HG03469 (cell line): ENCODE measurements around the gene ALK.

Experiments used
- ATAC-seq: cut with Tn5 transposase; IDR thresholded peaks from one replicate; pipeline ENCODE4 v1.9.1; 2021; ENCODE audit warnings: mild to moderate bottlenecking, moderate library complexity, moderate number of reproducible peaks; ENCODE audit not compliant: unreplicated experiment

ALK gene

GRCh38 chr2:29388071-29388470, 533.3 kb downstream of the ALK start:
- no peak for ATAC-seq

DNA sequence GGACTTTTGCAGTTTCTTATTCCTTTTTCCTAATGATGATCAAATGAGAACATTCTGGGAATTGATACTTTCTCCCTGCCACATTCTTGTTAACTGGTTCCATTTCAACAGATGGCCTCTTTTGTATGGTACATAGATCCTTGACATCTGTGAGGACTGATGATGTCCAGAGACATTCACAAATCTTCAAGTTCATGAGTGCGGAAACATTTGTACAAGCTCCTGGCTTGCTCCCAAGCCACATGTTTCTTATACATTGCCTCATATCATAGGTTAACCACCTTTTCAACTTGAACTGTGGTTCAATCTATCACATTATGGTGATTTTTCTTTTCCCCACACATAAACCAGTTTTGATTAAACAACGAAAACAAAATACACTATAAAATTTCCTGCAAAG, 538.9 kb downstream of the ALK start:
- ATAC-seq: no peak

DNA sequence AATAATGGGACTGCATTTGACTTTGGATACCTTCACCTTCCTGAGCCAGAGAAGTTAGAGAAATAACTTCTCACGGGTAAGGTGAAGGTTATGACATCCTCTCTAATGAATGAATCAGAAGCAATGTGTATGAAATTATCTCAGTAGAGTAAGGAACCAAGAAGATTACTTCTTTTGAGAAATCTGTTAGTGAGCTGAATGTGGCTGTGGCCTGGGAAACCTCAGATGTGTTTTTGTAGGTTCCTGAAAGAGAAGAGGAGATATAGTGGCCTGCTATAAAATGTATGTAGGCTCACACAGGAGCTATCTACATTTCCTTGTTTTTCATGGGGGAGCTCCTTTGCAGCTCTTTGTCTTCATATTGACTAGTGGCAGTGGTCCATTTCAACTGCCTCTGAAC, 543.6 kb downstream of the ALK start:
- no peak for ATAC-seq

- ATAC-seq: no peak
Observed at GRCh38 chr2:29376541-29376940, 544.8 kb downstream of the ALK start.

- no peak for ATAC-seq
Observed at GRCh38 chr2:29375843-29376242, 545.5 kb downstream of the ALK start.

DNA sequence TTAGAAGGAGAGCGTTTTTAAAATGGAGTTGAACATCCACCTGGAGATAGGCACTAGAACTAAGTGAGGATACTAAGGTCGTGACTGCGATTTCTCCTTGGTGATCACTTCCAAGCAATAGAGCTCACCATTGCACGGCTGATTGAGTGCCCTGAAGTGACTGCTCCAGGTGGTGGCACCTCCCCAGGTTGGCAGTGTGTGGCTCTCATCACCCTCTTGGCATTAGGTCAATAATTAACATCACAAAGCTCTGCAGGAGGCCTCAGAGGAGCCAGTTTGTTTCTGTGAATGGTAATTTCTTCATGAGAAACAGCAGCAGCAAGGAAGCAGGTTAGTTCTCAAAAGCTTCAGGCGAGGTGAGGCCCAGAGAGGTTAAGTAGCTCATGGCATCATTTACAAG, 546.6 kb downstream of the ALK start:
- ATAC-seq: no peak

- no peak for ATAC-seq
Observed at GRCh38 chr2:29373870-29374269, 547.5 kb downstream of the ALK start.

DNA sequence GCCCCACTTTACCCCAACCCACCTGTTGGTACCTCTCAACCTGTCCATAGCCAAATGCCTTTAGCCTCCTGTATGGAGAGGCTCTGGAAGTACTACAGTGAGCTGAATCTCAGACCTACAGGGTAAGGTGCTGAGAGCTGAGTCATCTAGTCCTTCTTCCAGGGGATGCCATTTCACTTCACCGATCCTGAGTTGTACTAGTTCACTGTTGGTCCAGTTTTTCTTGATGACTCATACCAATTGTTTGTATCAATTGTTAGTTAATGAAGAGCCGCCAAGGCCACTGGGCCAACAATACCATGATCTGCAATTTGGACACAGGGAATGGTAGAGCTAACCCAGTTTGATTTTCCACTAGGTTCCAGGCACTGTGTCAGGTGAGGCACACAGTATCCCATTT, 549.2 kb downstream of the ALK start:
- no peak for ATAC-seq

- ATAC-seq: no peak
Observed at GRCh38 chr2:29370581-29371125, 550.7 kb downstream of the ALK start.

- ATAC-seq: no peak
Observed at GRCh38 chr2:29370173-29370572, 551.2 kb downstream of the ALK start.

- ATAC-seq: no peak
Observed at GRCh38 chr2:29368659-29369040, 552.7 kb downstream of the ALK start.

- ATAC-seq: no peak
Observed at GRCh38 chr2:29367986-29368658, 553.3 kb downstream of the ALK start.

- no peak for ATAC-seq
Observed at GRCh38 chr2:29363111-29363510, 558.3 kb downstream of the ALK start.

DNA sequence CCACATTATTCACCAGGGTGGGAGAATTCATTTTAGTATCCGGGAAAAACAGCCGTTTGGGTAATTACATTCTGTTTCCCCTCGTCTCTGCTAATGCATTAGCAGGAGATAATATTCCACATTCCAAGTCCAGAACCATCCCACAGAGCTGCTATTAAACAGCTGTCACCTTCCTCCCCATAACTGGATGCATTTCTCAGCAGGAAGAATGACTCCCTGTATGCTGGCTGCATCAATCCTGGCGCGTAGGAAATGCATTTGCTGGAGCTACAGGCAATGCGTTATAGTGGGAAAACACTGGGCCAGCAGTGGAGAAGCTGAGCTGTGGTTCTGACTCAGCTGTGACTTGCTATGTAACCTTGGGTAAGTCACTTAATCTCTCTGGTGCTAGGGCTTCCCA, 560.2 kb downstream of the ALK start:
- ATAC-seq: no peak

GRCh38 chr2:29360016-29360784, 561.2 kb downstream of the ALK start:
- no peak for ATAC-seq

- ATAC-seq: no peak
Observed at GRCh38 chr2:29353403-29353991, 567.9 kb downstream of the ALK start.

- no peak for ATAC-seq
Observed at GRCh38 chr2:29351916-29352591, 569.3 kb downstream of the ALK start.

GRCh38 chr2:29351248-29351647, 570.1 kb downstream of the ALK start:
- no peak for ATAC-seq

DNA sequence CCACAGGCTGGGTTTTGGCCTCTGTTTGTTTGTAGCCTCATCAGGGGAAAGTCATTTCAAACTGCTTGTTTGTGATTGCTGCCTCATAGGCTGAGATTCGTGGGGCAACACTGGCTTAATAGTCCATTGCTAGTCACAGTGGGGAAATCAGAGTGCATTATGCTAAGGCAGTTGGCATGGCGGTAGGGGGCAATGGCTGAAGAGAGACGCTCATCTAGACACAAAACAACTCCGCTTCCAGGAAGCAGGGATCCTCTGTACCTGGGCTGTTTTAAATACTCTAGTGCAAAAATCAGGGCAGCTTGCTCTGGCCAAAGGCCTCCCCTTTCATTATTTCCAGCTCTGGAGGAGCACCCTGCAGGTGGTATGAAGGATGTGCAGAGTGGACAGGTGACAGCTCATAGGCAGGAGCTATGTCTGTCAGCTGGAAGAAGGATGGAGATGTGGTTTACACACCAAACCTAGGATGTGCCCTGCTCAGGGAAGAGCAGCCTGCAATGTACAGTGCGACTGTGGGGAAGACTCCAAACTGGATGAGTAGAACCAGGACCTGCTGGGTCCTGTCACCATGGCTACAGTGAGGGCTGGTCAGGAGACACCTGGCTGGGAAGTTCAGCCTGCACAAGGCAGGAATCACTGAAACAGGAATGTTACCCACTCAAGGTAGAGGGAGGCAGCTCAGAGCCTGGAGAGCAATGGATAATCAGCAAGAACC, 571.9 kb downstream of the ALK start:
- ATAC-seq: no peak

DNA sequence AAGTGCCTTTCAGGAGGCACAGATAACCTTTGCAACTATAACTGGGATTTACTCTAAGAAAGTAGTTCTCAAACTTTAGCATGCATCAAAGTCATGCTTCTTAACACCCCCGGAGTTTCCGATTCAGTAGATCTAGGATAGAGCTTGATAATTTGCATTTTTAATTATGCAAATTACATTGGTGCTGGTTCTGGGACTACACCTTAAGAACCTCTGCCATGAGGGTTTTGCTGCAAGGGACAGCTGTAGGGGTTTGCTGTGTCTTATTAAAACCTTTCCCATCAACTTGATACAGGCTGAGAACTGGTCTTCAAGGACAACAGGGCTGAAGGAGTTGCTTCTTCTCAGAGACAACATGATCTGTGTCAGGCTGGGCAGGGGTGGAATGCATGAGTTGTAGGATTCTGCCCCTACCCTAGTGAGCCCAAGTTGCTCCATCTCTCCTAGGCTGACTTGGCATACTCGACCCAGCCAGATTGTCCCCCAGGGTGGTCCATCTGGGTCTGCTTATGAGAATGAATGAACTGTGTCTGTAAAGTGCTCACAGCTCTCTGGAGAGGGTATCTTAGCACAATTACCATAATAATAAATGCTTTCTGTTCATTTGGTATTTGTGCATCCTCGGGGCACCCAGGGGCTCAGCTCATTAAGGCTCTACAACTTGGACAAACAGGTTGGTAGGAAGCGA, 573.5 kb downstream of the ALK start:
- ATAC-seq: no peak
